Stimulated activated CD4-positive, alpha-beta T cell treated with anti-CD3 and anti-CD28 coated beads, Interleukin-4, amount 100 ng/mL, for 4 hours (primary cell): Measurements from ENCODE around the gene AKAP11.

ENCODE experiments used
- DNase-seq, 2 experiments: peaks; one replicate each; pipeline ENCODE4 v3.0.0-alpha.2; 2020

Gene AKAP11

GRCh38 chr13:42275506-42275905, 3.6 kb downstream of the AKAP11 start:
- DNase-seq: no peak

DNA sequence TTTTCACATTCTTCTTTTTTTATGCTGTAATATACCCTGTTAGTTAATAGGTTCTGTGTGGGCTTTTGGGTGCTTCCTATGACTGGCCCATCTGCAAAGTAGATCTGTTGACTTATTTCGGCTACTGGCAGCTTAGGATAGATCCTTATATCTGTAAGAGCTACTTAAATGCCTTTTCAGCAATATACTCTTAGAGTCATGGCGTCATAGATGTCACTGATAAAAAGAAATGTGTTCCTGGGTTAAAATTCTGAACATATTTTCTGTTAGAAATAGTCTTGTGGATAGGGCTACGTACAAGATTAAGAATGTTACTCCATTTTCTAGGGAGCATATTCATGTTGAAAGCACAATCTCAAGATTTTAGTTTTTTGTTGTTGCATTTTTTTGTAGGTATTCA, 4.7 kb downstream of the AKAP11 start:
- DNase-seq: no peak

DNA sequence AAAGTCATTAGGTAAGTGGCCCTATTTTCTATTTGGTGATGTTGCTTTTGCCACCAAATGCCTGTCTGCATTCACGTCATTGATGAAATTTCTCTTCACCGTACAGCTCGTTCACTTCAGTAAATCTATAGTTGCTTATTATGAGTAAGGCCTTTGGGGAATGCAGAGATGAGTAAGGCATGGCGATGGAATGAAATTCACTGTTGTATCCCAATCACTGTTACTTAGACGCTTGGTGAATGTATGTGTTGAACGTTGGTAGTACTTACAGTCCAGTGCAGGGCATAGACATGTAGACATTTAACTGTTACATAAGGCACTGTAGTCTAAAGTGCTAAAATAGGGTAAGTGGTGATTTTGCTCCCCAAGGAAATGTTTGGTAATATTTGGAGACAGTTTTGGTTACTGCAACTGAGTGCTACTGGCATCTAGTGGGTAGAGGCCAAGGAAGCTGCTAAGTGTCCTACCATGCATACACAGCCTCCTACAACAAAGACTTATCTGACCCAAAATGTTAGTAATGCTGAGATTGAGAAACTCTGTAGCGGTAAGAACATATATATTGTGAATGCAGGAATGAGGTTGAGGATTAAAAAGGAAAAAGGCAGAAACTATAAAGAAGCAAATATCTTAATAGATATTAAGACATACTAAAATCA, 5.8 kb downstream of the AKAP11 start:
- DNase-seq: no peak

DNA sequence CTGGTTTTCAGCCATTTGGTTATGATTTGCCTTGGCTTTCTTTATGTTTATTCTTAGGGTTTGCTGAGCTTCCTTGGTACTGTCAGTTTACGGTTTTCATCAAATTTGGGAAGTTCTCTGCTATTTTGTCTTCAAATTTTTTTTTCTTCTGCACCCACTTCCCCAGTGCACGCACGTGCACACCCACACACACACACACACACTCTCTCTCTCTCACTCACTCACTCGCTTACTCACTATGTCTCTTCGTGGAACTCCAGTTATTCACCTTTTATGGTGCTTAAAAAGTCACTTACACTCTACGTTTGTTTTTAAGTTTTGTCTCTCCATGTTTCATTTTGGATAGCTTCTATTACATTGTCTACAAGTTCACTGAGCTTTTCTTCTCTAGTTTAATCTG, 7.1 kb downstream of the AKAP11 start:
- peak in 1 of 2 experiments; percentile 27 for DNase-seq

GRCh38 chr13:42279986-42280385, 8.0 kb downstream of the AKAP11 start:
- no peak for DNase-seq

DNA sequence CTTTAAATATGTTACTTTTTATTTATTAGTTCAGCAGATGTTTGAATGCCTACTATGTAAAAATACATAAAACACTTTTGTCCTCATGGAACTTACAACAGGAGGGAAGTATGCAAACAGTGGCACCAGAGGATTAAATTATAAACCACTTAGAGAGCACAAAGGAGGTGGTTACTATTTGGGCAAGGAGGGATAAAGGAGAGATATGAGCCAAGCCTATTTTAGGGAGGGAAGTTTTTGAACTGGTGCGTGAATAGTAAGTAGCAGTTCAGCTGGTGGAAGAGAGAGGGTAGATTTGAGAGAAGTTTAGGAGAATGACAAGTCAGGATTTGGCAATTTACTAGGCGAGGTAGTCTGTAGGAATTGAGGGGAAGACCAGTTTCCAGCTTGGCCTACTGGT, 8.6 kb downstream of the AKAP11 start:
- no peak for DNase-seq

DNA sequence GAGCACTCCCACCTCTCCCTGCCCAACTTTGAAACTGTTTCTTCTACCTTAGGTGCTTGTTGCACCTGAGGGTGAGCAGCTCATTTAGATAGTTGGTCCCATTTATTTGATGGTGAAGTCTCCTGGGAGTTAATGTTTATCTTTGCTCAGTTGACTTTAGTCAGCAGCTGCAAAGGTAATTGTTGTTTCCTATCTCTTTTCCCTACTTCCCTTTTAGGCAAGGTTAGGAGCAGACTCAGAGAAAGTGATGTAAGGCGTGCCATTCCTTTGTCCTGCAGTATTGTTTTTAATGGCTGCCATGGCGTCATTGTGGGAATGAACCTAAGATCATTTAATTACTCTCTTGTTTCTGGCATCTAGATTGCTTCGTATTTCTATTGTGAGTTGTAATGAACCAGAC, 11.6 kb downstream of the AKAP11 start:
- DNase-seq: no peak

DNA sequence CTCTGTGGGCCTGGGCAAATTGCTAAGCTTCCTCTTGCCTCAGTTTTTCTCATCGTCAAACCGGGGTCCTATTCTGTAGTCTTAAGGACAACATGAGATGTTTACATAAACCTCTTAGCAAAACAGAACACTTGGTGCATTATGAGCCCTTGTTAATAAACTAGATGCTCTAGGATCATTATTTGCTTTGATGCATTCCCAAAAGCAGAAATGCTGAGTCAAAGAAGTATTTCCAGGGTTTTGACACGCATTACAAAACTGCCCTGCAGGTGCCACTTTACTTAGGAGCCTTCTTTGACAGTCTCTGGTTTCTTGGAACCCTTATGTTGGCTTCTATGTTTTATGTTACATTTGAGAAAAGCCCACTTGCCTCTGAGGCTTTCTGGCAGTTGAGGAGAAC, 12.1 kb downstream of the AKAP11 start:
- DNase-seq: no peak

DNA sequence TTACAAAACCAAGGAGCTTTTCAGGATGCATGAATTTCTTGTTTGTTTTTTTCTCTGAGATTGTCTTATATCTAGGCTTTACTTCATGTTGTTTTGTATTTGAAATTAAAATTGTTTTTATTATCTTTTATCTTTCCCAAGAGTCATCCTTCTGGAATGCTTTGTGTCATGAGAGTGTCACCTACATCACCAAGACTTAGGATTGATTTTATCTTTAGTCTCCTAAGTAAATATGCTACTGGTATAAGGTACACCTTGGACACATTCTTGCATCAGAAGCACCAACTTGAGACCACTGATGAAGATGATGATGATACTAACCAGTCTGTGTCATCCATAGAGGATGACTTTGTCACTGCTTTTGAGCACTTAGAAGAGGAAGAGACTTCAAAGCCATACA, 26.4 kb downstream of the AKAP11 start:
- no peak for DNase-seq

- no peak for DNase-seq
Observed at GRCh38 chr13:42305503-42305902, 33.6 kb downstream of the AKAP11 start.

DNA sequence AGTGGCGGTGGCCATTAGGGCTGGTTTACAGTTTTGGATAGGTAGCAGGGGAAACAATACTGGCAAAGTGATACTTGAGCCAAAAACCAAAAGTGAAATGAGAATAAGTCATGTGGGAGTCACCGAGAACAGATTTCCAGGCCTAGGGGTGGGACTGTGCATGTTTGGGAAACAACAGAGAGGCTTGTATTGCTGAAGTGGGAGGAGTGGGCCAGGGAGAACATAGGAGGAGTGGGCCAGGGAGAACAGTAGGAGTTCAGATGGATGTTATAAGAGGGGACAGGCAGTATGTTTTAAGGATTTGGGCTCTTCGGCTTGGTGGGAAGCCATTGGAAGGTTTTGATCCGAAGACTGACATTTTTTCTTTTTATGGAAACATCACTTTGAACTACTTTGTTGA, 35.5 kb downstream of the AKAP11 start:
- no peak for DNase-seq

DNA sequence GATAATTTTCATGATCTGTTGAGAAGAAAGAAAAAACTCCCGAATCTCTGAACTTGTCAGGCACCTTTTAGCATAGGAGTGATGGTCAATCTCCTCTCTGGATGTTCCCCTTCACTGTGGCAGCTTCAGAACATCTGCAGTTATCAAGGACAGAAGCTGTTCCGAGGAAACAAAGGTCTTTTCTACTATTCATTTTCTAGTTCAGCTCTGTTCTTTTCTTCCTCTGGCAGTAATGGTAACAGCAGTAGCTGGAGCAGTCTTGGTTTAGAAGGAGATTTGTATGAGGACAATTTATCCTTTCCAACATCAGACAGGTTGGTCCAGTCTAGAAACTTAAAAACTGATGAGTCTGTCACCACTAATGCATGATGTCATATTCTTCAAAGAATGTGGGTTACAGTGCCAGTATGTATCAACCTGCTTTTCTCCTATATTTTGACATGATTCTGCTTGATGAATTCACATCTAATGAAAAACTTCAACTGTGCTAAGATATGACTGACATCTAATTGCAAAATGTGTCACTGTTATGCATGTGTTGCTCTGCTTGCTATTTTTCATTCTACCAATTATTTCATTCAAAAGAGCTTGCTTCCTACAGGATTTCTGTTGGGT, 41.0 kb downstream of the AKAP11 start:
- DNase-seq: no peak

DNA sequence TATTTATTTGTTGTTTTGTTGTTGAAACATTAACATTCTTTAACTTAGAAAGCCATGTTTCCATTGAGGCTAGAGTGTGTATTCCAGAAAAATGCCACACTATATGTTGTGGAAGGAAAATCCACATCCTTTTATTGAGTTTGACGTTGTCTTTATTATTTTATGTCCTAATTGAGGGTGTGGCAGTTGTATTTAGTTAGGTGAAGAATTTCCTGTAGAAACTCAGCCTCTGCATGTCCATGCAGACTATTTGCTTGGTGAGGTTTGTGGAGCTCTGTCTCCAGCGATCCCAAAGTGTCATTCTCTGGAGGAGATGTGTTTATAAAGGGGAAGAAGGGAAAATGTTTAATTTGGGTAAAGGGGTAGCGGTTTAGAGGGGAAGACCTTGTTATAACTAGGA, 46.6 kb downstream of the AKAP11 start:
- no peak for DNase-seq

GRCh38 chr13:42320375-42320787, 48.4 kb downstream of the AKAP11 start:
- DNase-seq: peak in 1 of 2 experiments; percentile 7

GRCh38 chr13:42322806-42323205, 50.9 kb downstream of the AKAP11 start:
- DNase-seq: no peak

- no peak for DNase-seq
Observed at GRCh38 chr13:42324704-42325103, 52.8 kb downstream of the AKAP11 start.

DNA sequence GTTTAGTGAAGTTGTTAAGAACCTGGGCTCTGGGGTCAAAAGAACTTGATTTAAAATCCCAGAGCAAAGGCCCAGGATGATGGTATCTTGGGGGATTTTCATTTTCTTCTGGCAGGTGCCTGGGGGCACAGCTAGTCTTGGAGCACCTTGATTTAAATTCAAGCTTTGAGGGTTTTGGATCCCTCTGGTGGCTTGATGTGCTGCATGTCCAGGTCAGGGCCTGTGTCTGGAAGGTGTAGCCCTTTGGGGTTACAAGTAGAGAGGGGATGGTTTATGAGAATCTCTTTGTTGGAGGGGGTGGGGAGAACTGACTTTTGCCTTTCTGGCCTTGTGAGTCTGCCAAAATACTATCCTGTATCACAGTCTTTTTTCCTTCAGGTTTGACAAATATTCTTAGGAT, 55.8 kb downstream of the AKAP11 start:
- DNase-seq: no peak

- no peak for DNase-seq
Observed at GRCh38 chr13:42328672-42329071, 56.7 kb downstream of the AKAP11 start.

DNA sequence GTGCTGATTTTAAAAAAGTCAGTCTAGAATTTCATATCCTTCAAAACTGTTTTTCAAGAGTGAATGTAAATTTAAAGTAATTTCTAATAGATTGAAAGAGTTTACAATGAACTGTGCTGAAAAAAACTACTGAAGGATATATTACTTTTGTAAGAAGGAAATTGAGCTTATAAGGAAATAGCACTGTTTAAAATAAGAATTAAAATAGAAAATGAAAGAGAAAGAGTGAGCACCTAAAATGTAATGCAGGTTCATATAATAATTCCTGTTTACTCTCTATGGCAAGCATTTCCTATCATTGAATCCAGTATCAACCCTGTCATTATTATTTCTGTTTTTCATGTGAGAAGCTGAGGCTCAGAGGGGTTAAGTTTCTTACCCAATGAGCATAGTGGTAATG, 57.3 kb downstream of the AKAP11 start:
- DNase-seq: no peak

- no peak for DNase-seq
Observed at GRCh38 chr13:42331009-42331408, 59.1 kb downstream of the AKAP11 start.

DNA sequence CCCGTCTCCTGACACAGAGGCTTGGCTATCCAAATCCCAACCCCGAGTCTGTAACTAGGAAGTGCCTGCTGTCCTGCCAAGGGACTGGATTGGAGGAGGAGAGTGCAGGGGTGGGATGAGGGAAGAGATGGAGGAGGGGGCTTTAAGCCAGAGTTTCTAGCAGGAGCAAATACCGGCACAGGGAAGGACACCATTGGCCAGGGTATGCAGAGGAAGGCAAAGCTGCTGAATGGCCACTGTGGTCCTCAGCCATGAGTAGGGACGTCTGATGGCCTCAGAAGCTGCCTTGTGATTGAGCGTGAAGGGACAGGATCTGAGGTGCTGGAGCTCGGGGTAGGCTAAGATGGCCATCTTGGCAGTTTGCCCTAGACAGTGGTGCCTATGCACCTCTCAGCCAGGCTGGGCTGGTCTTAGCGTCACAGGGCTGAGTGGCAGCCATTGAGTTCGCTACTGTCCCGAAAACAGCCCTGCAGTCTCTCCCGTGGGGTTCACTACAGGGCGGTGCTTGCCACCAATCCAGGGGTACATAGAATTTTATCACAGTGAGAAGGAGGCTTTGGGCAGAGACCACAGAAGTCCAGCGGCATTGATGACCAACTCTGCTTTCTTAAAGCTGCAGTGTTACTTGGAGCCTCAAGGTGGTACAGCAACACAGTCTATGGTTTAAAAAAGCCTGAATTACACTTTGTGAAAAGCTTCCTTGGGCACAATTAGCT, 61.8 kb downstream of the AKAP11 start:
- no peak for DNase-seq

DNA sequence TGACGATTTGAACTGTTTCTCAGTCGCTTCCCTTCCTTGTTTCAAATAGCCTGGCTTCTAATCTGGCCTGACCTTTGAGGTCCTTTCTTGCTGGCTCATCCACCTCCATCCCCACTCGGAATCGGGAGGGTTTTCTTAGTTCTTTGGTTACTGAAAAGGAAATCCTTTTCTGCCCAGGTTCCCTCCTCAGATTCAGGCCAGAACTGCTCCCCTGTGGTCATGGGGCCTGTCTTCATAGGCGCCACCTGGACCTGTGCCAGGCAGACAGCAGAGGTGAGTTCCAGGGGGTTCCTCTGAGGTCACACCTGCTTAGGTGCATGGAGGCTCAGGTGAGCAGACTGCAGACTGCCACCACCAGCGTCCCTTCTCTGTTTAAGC, 62.4 kb downstream of the AKAP11 start:
- DNase-seq: no peak

DNA sequence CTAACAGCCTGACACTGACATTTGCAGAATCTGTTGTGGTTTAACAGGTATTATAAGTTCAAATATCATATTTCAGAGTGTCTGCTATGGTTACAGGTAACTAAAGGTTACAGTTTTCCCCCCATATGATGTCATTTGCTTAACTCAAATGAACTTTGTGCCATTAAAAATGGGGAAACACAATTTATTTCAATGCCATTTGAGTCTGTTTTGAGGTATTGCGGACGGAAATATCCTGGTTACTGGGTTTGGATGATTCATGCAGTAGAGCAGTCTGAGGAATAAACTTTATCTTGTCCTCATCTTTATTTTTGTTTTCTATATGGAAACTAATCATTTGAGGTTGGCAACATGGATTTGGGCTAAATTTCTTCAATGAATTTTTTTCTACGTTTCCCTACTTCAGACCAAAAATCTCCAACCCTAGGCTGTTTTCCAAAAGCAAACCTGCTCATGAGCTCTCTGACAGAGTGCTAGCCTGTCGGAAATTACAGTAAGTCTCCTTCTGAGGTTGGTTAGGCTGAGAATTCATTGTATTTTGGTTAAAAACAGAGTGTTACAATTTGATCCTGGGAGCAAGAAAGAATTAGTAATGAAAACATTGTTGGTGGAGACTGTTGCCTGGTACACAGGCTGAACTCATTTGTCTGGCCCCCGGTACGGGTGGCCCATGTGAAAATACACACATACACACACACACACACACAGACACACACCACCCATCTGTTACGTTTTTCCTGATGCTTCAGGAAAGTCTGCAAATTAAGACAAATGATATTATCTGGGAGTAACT, 66.1 kb downstream of the AKAP11 start:
- no peak for DNase-seq

DNA sequence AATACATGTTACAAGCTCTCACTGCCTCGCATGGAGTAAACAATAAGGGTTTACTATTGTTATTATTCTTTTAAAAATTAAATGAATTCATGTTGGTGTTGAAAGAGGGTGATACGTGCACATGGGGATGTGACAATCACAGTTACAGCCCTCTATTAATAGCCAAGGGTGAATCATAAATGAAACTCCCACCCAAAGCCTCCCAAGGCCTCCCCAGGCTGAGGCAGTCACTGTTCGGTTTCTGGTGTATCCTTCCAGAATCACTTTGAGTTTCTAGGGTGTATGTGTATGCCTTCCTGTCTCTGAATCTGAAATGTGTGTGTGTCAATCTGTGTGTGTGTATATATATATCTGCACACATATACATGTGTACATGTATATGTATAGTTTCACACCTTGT, 73.4 kb downstream of the AKAP11 start:
- DNase-seq: no peak
